ENCODE measurements around the gene VWA5A.
"Not testable (repeated sequence)": the region's sequence is repeated elsewhere in the genome, so short reads cannot be mapped to it uniquely, and the experiment has no call there.

The VWA5A gene

GRCh38 chr11:124093330-124093729 lies 21.9 kb upstream of the VWA5A start:
- FAIRE-seq (no peak), DNase-seq (ENCODE audit: insufficient read length, low spot score) (no peak)

- DNase-seq (ENCODE audit: insufficient read length, low spot score) (no peak), FAIRE-seq (no peak)
These were observed 20.5 kb upstream of the VWA5A start for GRCh38 chr11:124094731-124095130.

GRCh38 chr11:124096364-124096763 lies 18.9 kb upstream of the VWA5A start:
- FAIRE-seq: no peak
- DNase-seq (ENCODE audit: insufficient read length, low spot score): no peak

GRCh38 chr11:124098141-124098540 lies 17.1 kb upstream of the VWA5A start:
- no peak for FAIRE-seq
- no peak for DNase-seq (ENCODE audit: insufficient read length, low spot score)

- FAIRE-seq (no peak), DNase-seq (ENCODE audit: insufficient read length, low spot score) (no peak)
These were observed 13.5 kb upstream of the VWA5A start for GRCh38 chr11:124101737-124102136.

GRCh38 chr11:124108156-124108555 lies 7.1 kb upstream of the VWA5A start:
- no peak for DNase-seq (ENCODE audit: insufficient read length, low spot score)
- FAIRE-seq: no peak

- DNase-seq (ENCODE audit: insufficient read length, low spot score) (no peak), FAIRE-seq (no peak)
These were observed 5.9 kb upstream of the VWA5A start for GRCh38 chr11:124109377-124109776.

GRCh38 chr11:124110201-124110600 lies 5.0 kb upstream of the VWA5A start:
- FAIRE-seq (no peak), DNase-seq (ENCODE audit: insufficient read length, low spot score) (no peak)

GRCh38 chr11:124113890-124114289 lies 1.4 kb upstream of the VWA5A start:
- DNase-seq (ENCODE audit: insufficient read length, low spot score): no peak
- no peak for FAIRE-seq

GRCh38 chr11:124115782-124116616 lies 749 bp downstream of the VWA5A start:
- DNase-seq (ENCODE audit: insufficient read length, low spot score) (no peak), FAIRE-seq (no peak)

- DNase-seq (ENCODE audit: insufficient read length, low spot score) (no peak), FAIRE-seq (no peak)
These were observed 3.9 kb downstream of the VWA5A start for GRCh38 chr11:124119103-124119502.

GRCh38 chr11:124120891-124121290 lies 5.6 kb downstream of the VWA5A start:
- FAIRE-seq (no peak), DNase-seq (ENCODE audit: insufficient read length, low spot score) (no peak)

GRCh38 chr11:124122123-124122522 lies 6.9 kb downstream of the VWA5A start:
- FAIRE-seq: no peak

GRCh38 chr11:124123622-124124021 lies 8.4 kb downstream of the VWA5A start:
- no peak for FAIRE-seq
- no peak for DNase-seq (ENCODE audit: insufficient read length, low spot score)

More at GRCh38 chr11:124122123-124122522, 6.9 kb downstream of the VWA5A start:
- no peak for DNase-seq (ENCODE audit: insufficient read length, low spot score)

- not testable (repeated sequence) for DNase-seq (ENCODE audit: insufficient read length, low spot score); FAIRE-seq
These were observed 11.9 kb downstream of the VWA5A start for GRCh38 chr11:124127134-124127533.

- FAIRE-seq: no peak
These were observed 27.8 kb downstream of the VWA5A start for GRCh38 chr11:124143034-124143433.

GRCh38 chr11:124147951-124148350 lies 32.7 kb downstream of the VWA5A start:
- no peak for DNase-seq (ENCODE audit: insufficient read length, low spot score)
- no peak for FAIRE-seq

More at GRCh38 chr11:124143034-124143433, 27.8 kb downstream of the VWA5A start:
- no peak for DNase-seq (ENCODE audit: insufficient read length, low spot score)

GRCh38 chr11:124150684-124151083 lies 35.4 kb downstream of the VWA5A start:
- DNase-seq (ENCODE audit: insufficient read length, low spot score) (no peak), FAIRE-seq (no peak)

- no peak for DNase-seq (ENCODE audit: insufficient read length, low spot score)
- no peak for FAIRE-seq
These were observed 37.6 kb downstream of the VWA5A start for GRCh38 chr11:124152770-124153407.

- DNase-seq (ENCODE audit: insufficient read length, low spot score) (no peak), FAIRE-seq (no peak)
These were observed 38.6 kb downstream of the VWA5A start for GRCh38 chr11:124153821-124154220.

- no peak for DNase-seq (ENCODE audit: insufficient read length, low spot score)
These were observed 44.2 kb downstream of the VWA5A start for GRCh38 chr11:124159481-124159880.

GRCh38 chr11:124160986-124161385 lies 45.7 kb downstream of the VWA5A start:
- DNase-seq (ENCODE audit: insufficient read length, low spot score) (no peak), FAIRE-seq (no peak)

More at GRCh38 chr11:124159481-124159880, 44.2 kb downstream of the VWA5A start:
- FAIRE-seq: no peak
